Left renal cortex interstitium (tissue), 4 donors: ENCODE measurements around the gene NEK4. TPM values are rescaled to one million over a fixed set of nuclear protein-coding genes. Genes with fewer than 3 reads are reported as not detected.
"Not testable (repeated sequence)": the region's sequence is repeated elsewhere in the genome, so short reads cannot be mapped to it uniquely, and the experiment has no call there.

ENCODE experiments used
- DNase-seq, 4 donors: peaks; one replicate each; pipeline ENCODE4 v3.0.0-alpha.2; 2013; ENCODE audit warnings: low read depth in 4 of 4, low spot score in 2 of 4, missing footprints in 1 of 4
- polyA plus RNA-seq, 4 donors: library from polyadenylated mRNA; unstranded; fragments of 120-200 nt; gene quantifications; one replicate each; pipeline ENCODE4 v1.2.1, GENCODE V29; 2013; ENCODE audit not compliant: insufficient read length in 4 of 4

NEK4 gene
- polyA plus RNA-seq, 4 donors, result 20.4 to 35.2 (median 27.5) TPM

GRCh38 chr3:52743152-52743551, 27.6 kb downstream of the NEK4 start:
- DNase-seq, result no peak

- peak in 1 of 4 donors; percentile 4 for DNase-seq
Measured at GRCh38 chr3:52742418-52743041, 28.2 kb downstream of the NEK4 start.

- DNase-seq, result no peak
Measured at GRCh38 chr3:52739730-52740129, 31.0 kb downstream of the NEK4 start.

- DNase-seq, result no peak
Measured at GRCh38 chr3:52733256-52733891, 37.4 kb downstream of the NEK4 start.

- DNase-seq, result no peak
Measured at GRCh38 chr3:52731590-52731989, 39.1 kb downstream of the NEK4 start.

GRCh38 chr3:52730681-52731080, 40.1 kb downstream of the NEK4 start:
- no peak for DNase-seq

- not testable (repeated sequence) for DNase-seq
Measured at GRCh38 chr3:52728753-52729152, 42.0 kb downstream of the NEK4 start.

GRCh38 chr3:52724511-52724910, 46.2 kb downstream of the NEK4 start:
- DNase-seq, result no peak

- no peak for DNase-seq
Measured at GRCh38 chr3:52723935-52724334, 46.8 kb downstream of the NEK4 start.

- no peak for DNase-seq
Measured at GRCh38 chr3:52722491-52722890, 48.2 kb downstream of the NEK4 start.

- DNase-seq, result no peak
Measured at GRCh38 chr3:52721730-52722008, 49.1 kb downstream of the NEK4 start.

GRCh38 chr3:52721002-52721729, 49.6 kb downstream of the NEK4 start:
- no peak for DNase-seq

GRCh38 chr3:52719618-52720017, 51.1 kb downstream of the NEK4 start:
- DNase-seq, result no peak

GRCh38 chr3:52715714-52716305, 54.9 kb downstream of the NEK4 start:
- no peak for DNase-seq

GRCh38 chr3:52714335-52715302, 56.1 kb downstream of the NEK4 start:
- DNase-seq, result peak in 1 of 4 donors; percentile 10

- DNase-seq, result no peak
Measured at GRCh38 chr3:52712291-52713212, 58.2 kb downstream of the NEK4 start.

GRCh38 chr3:52710512-52710911, 60.2 kb downstream of the NEK4 start:
- DNase-seq, result no peak

- DNase-seq, result no peak
Measured at GRCh38 chr3:52707585-52707984, 63.2 kb downstream of the NEK4 start.
